HG03064 (cell line): ENCODE measurements around the gene CFHR3.
"Not testable (repeated sequence)": the region's sequence is repeated elsewhere in the genome, so short reads cannot be mapped to it uniquely, and the experiment has no call there.

ENCODE experiments used
- ATAC-seq: cut with Tn5 transposase; IDR thresholded peaks from one replicate; pipeline ENCODE4 v1.9.1; 2021; ENCODE audit warnings: low read depth; ENCODE audit not compliant: unreplicated experiment

The CFHR3 gene

DNA sequence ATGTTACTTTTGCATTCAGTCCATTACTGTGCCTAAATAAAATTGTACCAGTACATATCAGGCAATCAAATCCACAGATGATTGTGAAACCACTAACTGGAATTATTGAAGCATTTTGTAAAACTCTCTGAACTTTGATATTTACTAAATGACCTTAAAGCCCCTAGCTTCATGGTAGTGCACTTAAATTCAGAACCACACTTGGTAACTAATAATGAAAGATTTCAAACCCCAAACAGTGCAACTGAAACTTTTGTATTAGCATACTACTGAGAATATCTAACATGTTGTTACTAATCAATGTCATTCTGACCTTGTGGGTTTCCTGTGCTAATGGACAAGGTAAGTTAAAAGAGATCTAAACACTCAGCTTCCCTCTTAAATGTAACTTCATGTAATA, at the start of gene CFHR3:
Gene CFHR3 (plus strand): TSS at position 238 of the 400 bp plus-strand sequence. CDS start 47 bp downstream, at position 285.
- ATAC-seq, result peak; percentile 81

DNA sequence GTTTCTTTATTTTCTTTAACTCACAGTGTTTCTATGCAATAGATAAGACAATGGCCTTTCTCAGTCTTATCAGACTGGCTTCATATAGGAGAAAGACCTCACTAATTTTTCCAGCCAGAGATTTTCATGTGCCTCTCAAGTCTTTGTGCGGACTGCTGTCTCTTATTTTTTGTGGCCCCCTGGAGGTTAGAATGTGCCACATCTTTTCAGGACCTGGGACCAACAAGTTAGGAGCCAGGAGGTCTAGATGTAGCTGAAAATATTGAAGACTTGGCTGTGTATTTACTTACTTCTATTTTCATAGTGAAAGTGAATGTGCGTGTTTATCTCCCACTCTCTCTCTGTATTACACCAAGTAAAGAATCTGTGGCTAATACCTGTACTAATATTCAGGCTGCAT, 42.1 kb upstream of the CFHR3 start:
- no peak for ATAC-seq

DNA sequence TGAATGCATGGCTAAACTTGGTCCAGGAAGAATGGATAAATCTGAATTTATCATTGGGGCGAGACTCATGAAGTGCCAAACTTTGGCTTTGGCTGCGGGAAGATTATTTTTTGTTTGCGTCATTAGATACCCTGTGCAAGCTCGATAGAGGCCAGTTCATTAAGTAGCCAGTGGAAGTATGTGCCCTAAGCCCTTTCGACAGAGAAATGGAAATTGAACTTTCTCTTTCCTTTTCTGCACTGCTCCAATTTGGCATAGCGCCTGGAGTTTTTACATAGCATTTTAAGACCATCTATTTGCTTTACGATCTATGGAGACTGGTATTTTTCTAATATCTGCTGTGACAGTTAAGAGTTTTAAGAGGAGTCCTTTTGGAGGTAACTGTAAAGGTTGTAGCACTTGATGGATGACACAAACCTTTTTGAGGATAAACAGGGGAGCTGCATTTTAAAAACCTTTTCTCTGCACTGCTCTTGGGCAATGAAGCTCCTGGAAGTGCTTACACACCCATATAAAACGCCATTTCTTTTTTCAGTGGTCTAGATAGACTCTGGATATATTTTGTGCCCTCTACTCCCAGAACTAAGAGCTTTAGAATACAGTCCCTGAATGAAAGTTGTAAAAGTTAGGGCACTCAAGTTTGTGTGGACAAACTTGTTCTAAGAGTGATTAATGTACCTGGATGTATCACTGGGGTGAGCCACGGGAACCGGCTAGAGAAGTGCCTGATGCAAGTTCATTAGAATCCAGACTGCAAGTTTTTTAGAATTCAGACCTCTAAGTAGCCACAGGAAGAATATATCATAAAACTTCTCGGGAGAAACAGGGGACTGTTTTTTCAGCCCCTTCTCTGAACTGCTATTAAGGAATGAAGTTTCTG, 41.3 kb upstream of the CFHR3 start:
- ATAC-seq, result no peak

DNA sequence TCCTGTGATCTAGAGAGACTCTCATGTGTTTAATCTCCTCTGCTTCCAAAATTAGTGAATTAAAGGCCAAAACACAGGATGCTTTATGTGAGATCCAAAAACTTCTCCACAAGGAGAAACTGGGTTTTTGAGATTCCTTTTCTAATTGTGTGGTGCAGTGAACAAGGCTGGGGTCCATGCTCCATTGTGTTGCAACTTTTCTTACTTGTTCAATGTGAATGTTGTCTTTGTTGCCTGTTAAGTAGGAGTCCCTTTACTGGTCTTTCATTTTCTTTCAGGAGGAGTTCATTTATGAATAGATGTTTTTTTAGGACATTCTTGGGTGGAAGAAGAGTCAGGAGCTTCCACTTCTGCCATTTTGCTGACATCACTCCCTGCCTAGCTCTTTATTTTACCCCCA, 40.6 kb upstream of the CFHR3 start:
- ATAC-seq, result no peak

DNA sequence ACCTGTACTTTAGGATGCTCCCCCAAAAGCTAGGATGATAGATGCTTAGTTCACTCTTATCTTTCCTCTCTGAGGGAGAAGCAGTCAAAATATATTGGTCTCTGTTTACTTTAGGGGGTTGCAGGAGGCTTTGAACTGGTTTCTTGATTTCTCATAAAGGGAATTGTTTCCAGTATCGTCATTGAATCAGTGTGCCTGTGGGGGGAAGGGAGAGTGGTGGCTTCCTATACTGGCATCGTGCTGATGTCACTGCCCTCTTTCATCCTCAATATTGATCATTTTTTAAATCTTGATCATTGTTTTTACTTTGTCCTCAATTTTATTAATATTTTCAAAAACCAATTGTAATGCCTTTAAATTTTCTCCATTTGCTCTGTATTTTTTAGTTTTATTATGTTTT, 40.2 kb upstream of the CFHR3 start:
- ATAC-seq, result no peak

DNA sequence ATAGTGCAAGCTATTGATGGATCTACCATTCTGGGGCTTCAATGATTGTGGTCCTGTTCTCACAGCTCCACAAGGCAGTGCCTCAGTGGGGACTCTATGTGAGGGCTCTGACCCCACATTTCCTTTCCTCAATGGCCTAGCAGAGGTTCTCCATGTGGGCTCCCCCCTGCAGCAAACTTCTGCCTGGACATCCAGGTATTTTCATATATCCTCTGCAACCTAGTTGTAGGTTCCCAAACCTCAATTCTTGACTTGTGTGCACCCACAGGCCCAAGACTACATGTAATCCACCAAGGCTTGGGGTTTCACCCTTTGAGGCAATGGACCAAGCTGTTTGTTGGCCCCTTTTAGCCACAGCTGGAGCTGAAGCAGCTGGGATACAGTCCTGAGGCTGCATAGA, 35.9 kb upstream of the CFHR3 start:
- ATAC-seq, result no peak

DNA sequence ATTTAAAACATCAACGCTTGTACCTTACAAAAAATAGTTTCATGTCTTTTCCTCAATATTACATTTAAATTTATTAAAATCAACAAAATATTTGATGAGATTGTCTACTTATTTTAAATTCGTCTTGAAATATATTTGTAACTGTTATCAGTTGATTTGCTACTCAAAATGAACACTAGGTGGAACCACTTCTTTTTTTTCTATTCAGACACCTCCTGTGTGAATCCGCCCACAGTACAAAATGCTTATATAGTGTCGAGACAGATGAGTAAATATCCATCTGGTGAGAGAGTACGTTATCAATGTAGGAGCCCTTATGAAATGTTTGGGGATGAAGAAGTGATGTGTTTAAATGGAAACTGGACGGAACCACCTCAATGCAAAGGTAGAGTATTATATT, 31.4 kb upstream of the CFHR3 start:
- ATAC-seq, result peak; percentile 70

DNA sequence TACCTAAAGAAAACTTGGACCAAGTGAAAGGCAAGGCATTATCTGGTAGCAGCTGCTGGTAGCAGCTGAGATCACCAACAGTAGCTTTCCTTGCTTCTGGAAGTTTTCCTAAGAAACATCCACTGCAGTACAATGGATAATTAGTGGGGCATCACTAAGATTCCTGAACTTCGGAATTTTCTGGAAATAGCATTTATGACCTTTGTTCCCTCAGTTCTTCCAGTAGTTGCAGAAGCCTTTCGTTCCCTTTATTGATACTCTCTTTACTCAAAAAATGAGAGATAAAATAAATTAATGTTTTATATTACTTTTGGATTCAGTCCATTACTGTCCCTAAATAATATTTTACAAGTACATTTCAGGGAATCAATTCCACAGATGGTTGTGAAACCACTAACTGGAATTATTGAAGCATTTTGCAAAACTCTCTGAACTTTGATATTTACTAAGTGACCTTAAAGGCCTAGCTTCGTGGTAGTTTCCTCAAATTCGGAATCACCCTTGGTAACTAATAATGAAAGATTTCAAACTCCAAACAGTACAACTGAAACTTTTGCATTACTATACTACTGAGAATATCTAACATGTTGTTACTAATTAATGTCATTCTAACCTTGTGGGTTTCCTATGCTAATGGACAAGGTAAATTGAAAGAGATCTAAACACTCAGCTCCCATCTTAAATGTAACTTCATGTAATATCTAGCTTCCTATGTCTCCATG, 9.5 kb upstream of the CFHR3 start:
- ATAC-seq, result not testable (repeated sequence)

DNA sequence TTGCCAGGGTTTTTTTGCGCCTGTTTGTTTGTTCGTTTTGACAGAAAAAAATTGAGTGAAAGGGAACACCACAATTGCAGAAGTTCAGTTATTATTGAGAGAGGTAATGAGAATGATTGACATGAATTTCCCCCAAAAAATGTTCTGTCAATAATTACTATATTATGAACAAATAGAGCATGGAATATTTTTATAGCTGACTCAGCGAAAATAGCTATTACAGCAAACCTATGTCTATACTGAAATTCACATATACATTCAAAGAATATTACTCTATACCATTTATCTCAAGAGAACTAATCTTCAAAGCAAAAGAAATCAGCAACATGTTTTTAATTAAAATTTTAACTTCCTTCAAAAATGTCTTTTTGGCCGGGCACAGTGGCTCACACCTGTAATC, 4.8 kb upstream of the CFHR3 start:
- ATAC-seq, result not testable (repeated sequence)

DNA sequence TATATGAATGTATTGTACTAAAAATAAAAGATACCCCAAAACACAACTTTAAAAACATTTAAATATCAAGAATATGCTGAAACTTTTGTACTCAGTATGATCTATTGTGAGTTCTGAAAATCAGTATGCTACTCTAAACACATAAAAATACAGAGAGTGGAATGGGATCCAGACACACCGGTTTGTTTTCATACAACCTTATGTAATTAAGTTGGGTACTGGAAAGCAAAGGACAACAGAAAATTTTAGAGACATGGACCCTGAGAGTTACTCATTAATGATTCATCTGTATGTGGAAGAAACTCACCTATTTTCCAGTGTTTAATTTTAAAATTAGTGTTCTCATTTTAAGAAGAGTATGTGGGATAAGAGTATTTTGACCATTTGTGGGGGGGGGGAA, 927 bp upstream of the CFHR3 start:
- no peak for ATAC-seq

DNA sequence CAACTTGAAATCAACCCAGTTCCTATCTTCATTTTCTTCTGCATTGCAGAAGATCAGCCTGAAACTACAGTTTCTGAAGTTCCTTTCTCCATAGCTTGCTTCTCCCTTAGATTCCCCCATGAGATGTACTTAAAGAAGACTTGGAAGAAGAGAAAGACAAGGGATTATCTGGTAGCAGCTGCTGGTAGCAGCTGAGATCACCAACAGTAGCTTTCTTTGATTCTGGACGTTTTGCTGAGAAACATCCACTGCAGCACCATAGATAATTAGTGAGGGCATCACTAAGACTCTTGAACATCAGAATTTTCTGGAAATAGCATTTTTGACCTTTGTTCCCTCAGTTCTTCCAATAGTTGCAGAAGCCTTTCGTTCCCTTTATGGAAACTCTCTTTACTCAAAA, 465 bp upstream of the CFHR3 start:
- no peak for ATAC-seq

DNA sequence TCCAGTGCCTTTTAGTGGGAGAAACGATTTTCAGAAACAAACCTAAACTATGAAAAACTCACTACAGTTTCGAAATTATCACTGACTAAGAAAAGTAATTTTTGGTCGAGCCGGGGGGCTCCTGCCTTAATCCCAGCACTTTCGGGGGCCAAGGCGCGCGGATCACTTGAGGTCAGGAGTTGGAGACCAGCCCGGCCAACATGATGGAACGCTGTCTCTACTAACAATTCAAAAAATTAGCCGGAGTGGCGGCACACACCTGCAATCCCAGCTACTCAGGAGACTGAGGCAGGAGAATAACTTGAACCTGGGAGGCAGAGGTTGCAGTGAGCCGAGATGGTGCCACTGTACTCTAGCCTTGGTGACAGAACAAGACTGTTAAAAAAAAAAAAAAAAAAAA, 3.0 kb downstream of the CFHR3 start:
- ATAC-seq, result no peak

DNA sequence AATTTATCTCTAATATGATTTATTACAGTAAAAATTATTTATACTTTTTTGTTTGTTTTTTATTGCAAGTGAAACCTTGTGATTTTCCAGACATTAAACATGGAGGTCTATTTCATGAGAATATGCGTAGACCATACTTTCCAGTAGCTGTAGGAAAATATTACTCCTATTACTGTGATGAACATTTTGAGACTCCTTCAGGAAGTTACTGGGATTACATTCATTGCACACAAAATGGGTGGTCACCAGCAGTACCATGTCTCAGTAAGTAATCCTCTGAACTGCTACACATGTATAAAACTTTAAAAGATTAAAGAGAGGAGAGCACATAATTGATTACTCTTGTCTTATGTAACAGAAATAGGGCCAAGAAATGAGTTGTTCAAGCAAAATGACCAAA, 4.5 kb downstream of the CFHR3 start:
- no peak for ATAC-seq

DNA sequence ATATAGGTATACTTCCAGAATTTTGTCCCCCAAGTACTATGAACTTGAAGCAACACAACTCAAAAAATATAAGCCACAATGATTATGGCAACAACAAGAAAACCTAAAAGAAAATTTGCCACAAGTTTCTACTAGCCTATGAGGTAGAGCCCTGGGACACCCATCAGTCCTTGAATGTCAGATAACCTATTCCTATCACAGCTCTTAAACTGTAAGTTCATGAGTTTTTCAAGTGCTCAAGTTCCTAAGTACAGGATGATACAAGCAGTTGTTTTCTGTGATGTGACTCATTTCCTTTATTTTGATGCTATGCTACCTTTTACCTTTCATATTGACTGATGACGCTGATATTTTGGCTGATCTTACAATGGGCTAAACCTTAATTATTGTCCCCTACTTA, 16.6 kb downstream of the CFHR3 start:
- ATAC-seq, result not testable (repeated sequence)

DNA sequence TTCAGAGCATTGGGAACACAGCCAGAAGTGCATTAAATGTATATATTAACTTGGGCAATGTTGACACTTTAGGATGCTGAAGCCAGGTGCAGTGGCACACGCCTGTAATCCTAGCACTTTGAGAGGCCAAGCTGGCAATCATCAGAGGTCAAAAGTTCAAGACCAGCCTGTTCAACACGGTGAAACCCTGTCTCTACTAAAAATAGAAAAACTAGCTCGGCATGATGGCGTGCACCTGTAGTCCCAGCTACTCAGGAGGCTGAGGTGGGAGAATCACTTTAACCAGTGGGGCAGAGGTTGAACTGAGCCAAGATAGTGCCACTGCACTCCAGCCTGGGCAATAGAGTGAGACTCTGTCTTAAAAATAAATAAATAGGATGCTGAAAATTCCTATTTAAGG, 19.5 kb downstream of the CFHR3 start:
- not testable (repeated sequence) for ATAC-seq

DNA sequence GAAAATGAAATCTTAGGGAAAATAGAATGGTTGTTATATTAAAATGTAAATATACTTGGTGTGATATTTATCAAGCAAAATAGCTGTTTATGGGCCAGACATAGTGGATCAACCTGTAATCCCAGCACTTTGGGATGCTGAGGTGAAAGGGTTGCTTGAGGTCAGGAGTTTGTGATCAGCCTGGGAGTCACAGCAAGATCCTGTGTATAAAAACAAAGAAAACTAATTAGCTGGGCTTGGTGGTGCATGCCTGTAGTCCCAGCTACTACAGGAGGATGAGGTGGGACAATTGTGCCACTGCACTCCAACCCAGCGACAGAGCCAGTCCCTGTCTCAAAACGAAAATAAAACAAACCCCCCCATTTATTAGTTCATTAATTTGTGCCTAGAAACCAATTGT, 23.3 kb downstream of the CFHR3 start:
- no peak for ATAC-seq

DNA sequence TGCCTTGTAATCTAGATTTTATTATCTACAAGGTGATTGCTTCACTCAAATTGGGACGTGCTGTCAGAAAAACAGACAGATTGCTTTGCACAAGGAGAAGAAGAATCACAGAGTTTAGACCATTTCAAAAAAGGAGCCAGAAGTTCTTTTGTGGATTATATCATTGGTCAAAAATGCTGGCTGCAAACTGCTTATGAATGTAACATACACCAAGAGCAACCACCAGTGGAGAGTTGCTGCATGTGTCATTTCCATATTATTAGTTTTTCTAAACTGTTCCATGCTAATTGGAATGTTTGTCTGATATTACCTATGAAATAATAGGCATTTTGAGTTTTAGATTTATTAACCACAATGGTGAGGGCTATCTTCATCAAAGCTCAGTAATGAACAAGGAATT, 27.3 kb downstream of the CFHR3 start:
- ATAC-seq, result not testable (repeated sequence)

DNA sequence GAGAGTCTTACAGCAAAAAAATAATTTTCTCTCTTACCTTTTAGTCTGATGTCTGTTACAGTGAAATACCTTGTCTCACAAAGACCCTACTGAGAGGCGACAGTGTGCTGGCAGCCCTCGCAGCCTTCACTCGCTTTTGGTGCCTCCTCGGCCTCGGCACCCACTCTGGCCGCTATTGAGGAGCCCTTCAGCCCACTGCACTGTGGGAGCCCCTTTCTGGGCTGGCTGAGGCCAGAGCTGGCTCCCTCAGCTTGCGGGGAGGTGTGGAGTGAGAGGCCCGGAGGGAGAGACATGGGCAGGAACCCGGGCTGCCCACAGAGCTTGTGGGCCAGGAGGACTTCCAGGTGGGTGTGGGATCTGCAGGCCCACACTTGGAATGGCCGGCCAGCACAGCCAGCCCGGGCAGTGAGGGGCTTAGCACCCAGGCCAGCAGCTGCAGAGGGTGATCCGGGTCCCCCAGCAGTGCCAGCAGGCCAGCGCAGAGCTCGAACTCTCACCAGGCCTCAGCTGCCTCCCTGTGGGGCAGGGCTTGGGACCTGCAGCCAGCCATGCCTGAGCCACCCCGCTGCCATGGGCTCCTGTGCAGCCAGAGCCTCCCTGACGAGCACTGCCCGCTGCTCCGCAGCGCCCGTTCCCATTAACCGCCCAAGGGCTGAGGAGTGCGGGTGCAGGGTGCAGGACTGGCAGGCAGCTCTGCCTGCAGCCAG, 34.0 kb downstream of the CFHR3 start:
- no peak for ATAC-seq

DNA sequence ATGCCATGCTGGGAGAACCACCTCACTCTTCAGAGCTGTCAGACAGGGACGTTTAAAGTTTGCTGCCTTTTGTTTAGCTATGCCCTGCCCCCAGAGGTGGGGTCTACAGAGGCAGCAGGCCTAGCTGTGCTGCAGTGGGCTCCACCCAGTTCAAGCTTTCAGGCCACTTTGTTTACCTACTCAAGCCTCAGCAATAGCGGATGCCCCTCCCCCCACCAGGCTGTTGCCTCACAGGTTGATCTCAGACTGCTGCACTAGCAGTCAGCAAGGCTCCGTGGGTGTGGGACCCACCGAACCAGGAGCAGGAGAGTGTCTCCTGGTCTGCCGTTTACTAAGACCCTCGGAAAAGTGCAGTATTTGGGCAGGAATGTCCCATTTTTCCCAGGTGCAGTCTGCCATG, 42.8 kb downstream of the CFHR3 start:
- not testable (repeated sequence) for ATAC-seq

DNA sequence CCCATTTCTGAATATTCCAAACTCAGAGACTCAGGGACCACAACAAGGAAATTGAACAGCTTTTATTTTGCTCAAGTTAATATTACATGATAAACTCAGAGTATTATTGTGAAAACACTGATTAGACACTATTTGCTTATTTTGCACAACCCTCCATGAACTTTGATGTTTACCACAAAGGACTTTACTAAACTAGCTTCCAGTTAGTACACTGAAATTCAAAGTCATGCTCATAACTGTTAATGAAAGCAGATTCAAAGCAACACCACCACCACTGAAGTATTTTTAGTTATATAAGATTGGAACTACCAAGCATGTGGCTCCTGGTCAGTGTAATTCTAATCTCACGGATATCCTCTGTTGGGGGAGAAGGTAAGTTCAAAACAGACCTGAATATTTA, 44.9 kb downstream of the CFHR3 start, which contains the start of gene CFHR1:
Gene CFHR1 (plus strand): TSS at position 201 of the 400 bp plus-strand sequence. CDS start 114 bp downstream, at position 315.
- not testable (repeated sequence) for ATAC-seq

DNA sequence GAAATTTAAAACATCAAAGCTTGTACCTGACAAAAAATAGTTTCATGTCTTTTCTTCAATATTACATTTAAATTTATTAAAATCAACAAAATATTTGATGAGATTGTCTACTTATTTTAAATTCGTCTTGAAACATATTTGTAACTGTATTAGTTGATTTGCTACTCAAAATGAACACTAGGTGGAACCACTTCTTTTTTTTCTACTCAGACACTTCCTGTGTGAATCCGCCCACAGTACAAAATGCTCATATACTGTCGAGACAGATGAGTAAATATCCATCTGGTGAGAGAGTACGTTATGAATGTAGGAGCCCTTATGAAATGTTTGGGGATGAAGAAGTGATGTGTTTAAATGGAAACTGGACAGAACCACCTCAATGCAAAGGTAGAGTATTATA, 53.2 kb downstream of the CFHR3 start:
- ATAC-seq, result not testable (repeated sequence)
